ENCODE measurements around the gene SNAI1. TPM values are rescaled to one million over a fixed set of nuclear protein-coding genes. Genes with fewer than 3 reads are reported as not detected.

Gene SNAI1
- total RNA-seq = 2.7 and 4.6 TPM in 2 replicates

GRCh38 chr20:49982346-49983122, at the start of gene SNAI1:
Gene SNAI1 (plus strand): TSS chr20:49982980. CDS start chr20:49983060, 80 bp downstream.

GRCh38 chr20:49936153-49937026, 46.4 kb upstream of the SNAI1 start, which contains the start of gene RNF114:
Gene RNF114 (plus strand): TSS chr20:49936397. CDS start chr20:49936413, 16 bp downstream.

Small RNA genes lying within 50 kb of the gene (small RNA-seq; reads per million reads assigned to genes)
- gene RF00017 (not detected), gene RNU6-147P (not detected)

Other genes with a start within 250 kb of the SNAI1 start
- gene SLC9A8, start 170.2 kb upstream of the SNAI1 start, total RNA-seq = 10.1 and 10.8 TPM in 2 replicates
- gene SPATA2, start 67.5 kb upstream of the SNAI1 start, total RNA-seq = 3.1 and 3.5 TPM in 2 replicates
- 72.4 and 89.9 TPM in 2 replicates for gene RNF114, start 46.6 kb upstream of the SNAI1 start, total RNA-seq
- gene UBE2V1, start 130.2 kb downstream of the SNAI1 start, total RNA-seq = 95.7 and 105 TPM in 2 replicates
- gene PEDS1, start 170.7 kb downstream of the SNAI1 start, total RNA-seq = 19.5 and 24.0 TPM in 2 replicates
- gene CEBPB, start 207.8 kb downstream of the SNAI1 start, total RNA-seq = 41.2 and 54.5 TPM in 2 replicates